ENCODE measurements around the gene CTTN. TPM values are rescaled to one million over a fixed set of nuclear protein-coding genes. Genes with fewer than 3 reads are reported as not detected.

The CTTN gene
- total RNA-seq, 1 donor from 2014 or later, result 307 TPM

- TF ChIP-seq CTCF (IDR thresholded peaks at IDR 0.05), result no peak
- Mint-ChIP-seq H3K27me3 (ENCODE audit: low read depth) (peaks cover 5% of the 10 kb centered on the region), H3K36me3 (ENCODE audit: low read depth) (no peaks in the 10 kb centered on the region), H3K4me1 (ENCODE audit: low read depth) (no peaks in the 10 kb centered on the region), H3K9me3 (ENCODE audit: low read depth) (no peaks in the 10 kb centered on the region), H3K4me3 (ENCODE audit: unreplicated experiment) (no peak overlapping the region), H3K27ac (ENCODE audit: unreplicated experiment) (no peak overlapping the region)
- peak; percentile 86 for DNase-seq (ENCODE audit: low spot score)
Observed at GRCh38 chr11:70473186-70473872, 75.0 kb downstream of the CTTN start.

GRCh38 chr11:70473873-70474690, 75.8 kb downstream of the CTTN start:
- Mint-ChIP-seq H3K36me3 (ENCODE audit: low read depth) (no peaks in the 10 kb centered on the region), H3K27me3 (ENCODE audit: low read depth) (peaks cover 5% of the 10 kb centered on the region), H3K9me3 (ENCODE audit: low read depth) (no peaks in the 10 kb centered on the region), H3K27ac (ENCODE audit: unreplicated experiment) (no peak overlapping the region), H3K4me1 (ENCODE audit: low read depth) (no peaks in the 10 kb centered on the region), H3K4me3 (ENCODE audit: unreplicated experiment) (no peak overlapping the region)
- TF ChIP-seq CTCF (IDR thresholded peaks at IDR 0.05), result no peak
- DNase-seq (ENCODE audit: low spot score), result peak; percentile 46

GRCh38 chr11:70474710-70475109, 76.4 kb downstream of the CTTN start:
- H3K4me3 Mint-ChIP-seq (ENCODE audit: unreplicated experiment), result no peak overlapping the region
- H3K27ac Mint-ChIP-seq (ENCODE audit: unreplicated experiment), result peak overlapping the region; percentile 41
- no peaks in the 10 kb centered on the region for H3K36me3 Mint-ChIP-seq (ENCODE audit: low read depth)
- H3K9me3 Mint-ChIP-seq (ENCODE audit: low read depth), result no peaks in the 10 kb centered on the region
- DNase-seq (ENCODE audit: low spot score), result peak; percentile 79
- peaks cover 5% of the 10 kb centered on the region for H3K27me3 Mint-ChIP-seq (ENCODE audit: low read depth)
- TF ChIP-seq CTCF (IDR thresholded peaks at IDR 0.05), result no peak
- H3K4me1 Mint-ChIP-seq (ENCODE audit: low read depth), result no peaks in the 10 kb centered on the region

DNA sequence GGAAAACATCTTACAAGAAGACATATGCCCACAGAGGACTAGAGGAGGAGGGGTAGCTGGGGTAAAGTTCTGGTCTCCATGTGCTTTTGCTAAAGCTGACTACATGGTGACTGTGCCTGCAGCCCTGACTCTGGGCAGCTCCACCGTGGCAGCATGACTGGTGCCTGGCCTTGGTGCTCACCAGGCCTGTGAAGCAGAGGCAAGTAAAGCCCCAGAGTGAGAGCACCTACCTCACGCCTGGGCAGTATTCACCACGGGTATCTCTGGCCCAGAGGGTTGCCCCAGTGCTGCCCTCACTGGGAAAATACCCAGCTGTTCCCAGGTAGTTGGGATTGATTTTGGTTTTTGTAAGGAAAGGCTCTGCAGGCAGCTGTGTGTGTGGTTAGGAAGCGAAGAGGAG, 78.3 kb downstream of the CTTN start:
- no peaks in the 10 kb centered on the region for H3K36me3 Mint-ChIP-seq (ENCODE audit: low read depth)
- no peak for TF ChIP-seq CTCF (IDR thresholded peaks at IDR 0.05)
- H3K4me3 Mint-ChIP-seq (ENCODE audit: unreplicated experiment), result no peak overlapping the region
- peak; percentile 54 for DNase-seq (ENCODE audit: low spot score)
- H3K27me3 Mint-ChIP-seq (ENCODE audit: low read depth), result peaks cover 6% of the 10 kb centered on the region
- no peaks in the 10 kb centered on the region for H3K4me1 Mint-ChIP-seq (ENCODE audit: low read depth)
- H3K27ac Mint-ChIP-seq (ENCODE audit: unreplicated experiment), result no peak overlapping the region
- H3K9me3 Mint-ChIP-seq (ENCODE audit: low read depth), result no peaks in the 10 kb centered on the region

- H3K27ac Mint-ChIP-seq (ENCODE audit: unreplicated experiment), result no peak overlapping the region
- H3K27me3 Mint-ChIP-seq (ENCODE audit: low read depth), result peaks cover 6% of the 10 kb centered on the region
- no peaks in the 10 kb centered on the region for H3K4me1 Mint-ChIP-seq (ENCODE audit: low read depth)
- no peak for DNase-seq (ENCODE audit: low spot score)
- no peaks in the 10 kb centered on the region for H3K9me3 Mint-ChIP-seq (ENCODE audit: low read depth)
- no peaks in the 10 kb centered on the region for H3K36me3 Mint-ChIP-seq (ENCODE audit: low read depth)
- TF ChIP-seq CTCF (IDR thresholded peaks at IDR 0.05), result no peak
- no peak overlapping the region for H3K4me3 Mint-ChIP-seq (ENCODE audit: unreplicated experiment)
Observed at GRCh38 chr11:70477176-70477575, 78.8 kb downstream of the CTTN start.
